Fibroblast of skin of back (primary cell): ENCODE results near the gene ST7L.
A peak's percentile ranks its signal among the peaks of the same experiment; 100 is the strongest.

ENCODE experiments used
- DNase-seq: peaks from one replicate; pipeline ENCODE4 v3.0.0-alpha.2; 2013

ST7L gene

DNA sequence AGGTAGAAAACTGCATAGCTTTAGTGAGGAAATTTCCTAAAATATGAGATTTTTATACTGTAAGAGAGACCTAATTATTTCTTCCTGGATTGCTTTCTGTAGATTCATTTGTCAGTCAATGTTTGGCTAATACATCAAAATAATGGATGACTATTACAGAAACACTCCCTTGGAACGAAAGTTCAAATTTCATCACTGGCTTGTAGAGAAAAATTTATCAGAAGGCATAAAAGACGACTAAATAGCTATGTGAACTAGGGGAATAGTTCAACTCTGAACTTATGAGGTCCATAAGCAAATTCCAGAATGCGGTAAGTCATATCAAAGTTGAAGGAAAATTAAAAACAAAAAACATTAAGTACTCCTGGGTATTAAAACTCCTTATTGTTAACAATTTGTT, 74.2 kb downstream of the ST7L start:
- DNase-seq: peak; percentile 63

DNA sequence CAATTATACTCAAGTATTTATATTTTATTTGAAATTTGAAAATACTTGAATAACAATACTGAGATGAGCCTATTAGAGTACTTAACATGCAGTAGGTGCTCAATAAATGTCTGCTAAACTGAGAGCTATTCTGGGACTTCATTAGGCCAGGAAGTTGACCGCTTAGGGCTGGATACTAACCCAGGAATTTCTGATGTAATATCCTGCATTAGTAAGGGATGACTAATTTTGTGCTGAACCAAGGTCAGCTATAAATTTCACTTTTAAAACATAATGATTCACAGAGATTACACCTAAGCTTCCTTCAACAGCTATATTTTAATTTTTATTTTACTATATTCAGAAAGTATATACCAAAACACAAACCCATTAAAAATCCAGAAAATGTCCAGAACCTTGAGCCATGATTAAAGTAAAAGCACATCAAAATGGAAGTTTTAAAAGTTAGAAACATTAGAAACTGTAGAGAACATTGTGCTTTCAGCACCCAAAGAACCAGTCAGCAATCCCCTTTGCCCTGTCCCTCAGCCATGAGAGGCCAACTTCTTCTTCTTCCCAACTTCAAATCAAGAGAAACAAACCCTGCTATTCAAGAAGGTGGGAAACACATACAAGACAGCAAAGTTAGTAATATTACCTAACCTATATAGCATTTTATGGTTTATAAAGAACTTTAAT, 74.8 kb downstream of the ST7L start:
- DNase-seq: peak; percentile 95

DNA sequence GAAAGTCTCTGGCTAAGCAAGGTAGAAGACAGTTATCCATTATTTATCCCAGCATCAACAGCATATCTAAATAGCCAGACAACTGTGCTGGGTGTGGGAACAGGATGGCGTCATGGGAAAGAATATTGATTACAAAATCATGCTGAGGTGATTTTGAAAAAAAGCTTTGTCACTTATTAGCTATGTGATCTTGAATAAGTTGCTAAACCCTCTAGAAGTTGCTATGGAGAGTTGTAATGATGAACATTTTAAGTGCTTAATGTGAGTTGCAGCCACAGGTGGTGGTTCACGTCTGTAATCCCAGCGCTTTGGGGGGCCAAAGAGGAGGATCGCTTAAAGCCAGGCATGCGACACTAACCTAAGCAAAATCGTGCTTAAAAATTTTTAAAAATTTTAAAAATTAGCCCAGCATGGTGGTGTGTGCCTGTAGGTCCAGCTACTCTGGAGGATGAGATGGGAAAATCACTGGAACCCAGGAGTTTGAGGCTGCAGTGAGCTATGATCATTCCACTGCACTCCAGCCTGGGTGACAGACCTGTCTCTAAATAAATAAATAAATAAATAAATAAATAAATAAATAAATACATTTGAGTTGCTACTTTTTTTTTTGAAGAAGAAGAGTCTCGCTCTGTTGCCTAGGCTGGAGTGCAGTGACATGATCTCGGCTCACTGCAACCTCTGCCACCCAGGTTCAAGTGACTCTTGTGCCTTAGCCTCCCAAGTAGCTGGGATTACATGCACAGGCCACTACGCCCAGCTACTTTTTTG, 76.6 kb downstream of the ST7L start:
- DNase-seq: no peak

DNA sequence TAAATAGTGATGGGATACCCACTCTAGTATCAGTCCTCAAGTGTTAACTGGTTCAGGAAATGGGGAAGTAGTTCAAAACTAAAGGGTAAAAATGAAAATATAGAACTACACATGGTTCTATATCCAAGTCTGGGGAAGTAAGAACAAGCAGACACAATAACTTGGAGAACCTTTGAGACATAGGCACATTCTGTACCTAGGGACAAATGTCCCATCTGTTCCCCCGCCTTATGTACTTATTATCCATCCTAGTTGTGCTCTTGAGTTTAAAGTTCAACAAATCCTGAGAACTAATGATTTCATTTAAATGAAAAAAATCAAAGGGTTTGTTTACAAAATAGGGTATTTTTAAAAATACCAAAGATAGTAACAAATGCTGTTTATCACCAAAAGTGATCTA, 77.6 kb downstream of the ST7L start:
- no peak for DNase-seq

DNA sequence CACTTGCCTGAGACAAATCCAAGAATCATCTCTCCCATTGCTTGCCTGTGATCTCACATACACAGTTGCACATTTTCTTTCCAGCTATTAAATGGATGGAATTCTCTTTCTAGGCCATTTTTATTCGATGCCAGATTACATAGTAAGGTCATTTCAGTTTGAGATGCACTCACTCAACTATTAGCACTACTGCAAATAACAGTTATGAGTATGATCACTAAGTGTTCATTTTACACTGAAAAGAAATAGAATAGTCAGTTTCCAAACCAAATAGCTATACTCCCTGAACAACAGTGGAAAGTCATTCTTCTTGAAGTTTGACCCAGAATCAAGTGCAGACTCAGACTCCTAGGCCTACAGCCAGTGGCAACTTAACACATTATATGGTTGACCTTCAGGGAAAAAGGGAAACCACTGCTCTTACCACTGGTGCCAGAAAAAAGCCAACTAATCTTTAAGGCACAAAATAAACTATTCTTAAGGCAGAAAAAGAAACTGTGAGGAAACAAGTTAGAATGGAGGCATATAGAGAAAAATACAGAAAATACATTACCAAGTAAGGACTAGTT, 78.6 kb downstream of the ST7L start:
- DNase-seq: no peak

DNA sequence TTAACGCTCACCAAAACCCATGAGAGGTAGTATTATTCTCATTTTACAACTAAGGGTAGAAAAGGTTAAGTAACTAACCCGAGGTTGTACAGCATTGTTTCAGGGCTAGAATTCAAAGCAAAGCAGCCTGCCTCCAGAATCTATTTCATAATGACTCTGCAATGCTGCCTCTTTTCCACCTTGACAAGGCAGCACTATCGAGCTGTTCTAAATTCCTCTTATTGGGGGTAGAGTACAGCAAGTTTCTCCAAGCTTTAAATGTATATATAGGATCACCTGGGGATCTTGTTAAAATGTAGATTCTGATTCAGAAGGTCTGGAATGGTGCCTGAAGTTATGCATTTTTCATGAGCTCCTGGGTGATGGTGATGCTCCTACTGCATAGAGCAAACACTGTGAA, 80.1 kb downstream of the ST7L start:
- no peak for DNase-seq

DNA sequence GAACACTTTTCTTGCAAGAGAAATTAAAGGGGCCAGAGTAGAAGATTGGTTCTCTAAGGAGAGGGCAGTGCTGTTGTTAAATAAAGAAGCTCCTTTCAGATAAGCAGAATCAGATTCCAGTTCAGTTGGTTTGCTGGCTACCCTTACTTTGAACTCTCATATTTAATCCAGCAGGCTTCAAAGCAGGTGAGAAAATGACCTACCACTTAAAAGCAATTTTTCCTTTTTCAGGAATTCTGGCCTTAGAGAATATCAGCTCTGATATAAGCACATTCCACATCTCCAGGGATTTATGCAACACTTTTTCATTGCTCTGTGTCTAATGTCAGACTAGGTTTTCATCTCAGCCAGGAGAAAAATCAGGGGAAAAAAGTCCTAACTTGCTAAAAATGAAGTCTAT, 81.5 kb downstream of the ST7L start:
- DNase-seq: no peak

DNA sequence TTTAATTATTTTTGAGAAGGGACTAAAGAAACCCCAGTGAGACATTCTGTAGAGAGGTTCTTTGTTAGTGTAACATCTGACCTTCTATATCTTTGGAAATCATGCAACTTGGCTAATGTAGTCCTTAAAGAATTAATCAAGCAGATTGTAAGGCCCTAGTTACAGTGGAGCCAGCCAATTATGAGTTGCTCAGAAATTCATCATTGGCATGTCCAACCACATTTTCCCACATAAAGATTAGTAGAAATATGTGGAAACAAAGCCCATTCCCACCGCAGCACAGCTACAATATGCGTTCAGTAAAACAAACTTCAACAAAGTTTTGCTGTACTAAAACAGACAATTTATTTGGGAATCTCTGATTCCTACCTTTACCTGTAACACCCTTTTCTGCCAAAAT, 82.4 kb downstream of the ST7L start:
- peak; percentile 67 for DNase-seq

DNA sequence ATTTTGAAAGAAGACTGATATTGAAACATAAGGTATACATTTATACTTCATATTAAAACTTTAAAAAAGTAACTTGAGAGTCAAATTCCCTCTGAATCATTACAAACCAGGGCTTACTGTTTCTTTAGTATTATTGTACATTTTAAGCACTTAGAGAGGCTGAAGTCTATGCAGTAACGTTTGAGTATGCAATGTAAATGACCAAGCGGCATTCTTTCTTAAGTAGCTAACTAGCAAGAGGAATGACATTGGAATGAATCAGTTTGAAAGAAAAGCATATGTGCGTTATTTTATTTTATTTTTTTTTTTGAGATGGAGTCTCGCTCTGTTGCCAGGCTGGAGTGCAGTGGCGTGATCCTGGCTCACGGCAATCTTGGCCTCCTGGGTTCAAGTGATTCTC, 85.9 kb downstream of the ST7L start:
- DNase-seq: peak; percentile 95

DNA sequence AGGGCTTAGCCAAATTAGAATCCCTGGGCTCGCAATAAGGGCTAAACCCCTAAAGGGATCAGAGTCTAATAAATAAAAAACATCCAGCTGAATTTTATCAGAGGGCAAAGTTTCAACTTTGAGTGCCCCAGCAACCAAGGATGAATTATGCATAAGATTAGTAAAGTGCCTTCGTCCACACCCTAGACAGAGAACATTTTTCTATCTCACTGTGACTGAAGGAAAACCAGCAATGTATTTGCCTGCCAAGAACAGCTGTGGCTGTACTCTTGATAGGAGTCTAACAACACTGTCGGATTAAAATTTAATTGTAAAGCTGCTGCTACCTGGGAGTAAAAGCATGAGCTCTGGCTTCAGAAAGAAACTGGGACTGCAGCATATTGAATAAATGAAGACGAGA, 86.9 kb downstream of the ST7L start:
- no peak for DNase-seq

DNA sequence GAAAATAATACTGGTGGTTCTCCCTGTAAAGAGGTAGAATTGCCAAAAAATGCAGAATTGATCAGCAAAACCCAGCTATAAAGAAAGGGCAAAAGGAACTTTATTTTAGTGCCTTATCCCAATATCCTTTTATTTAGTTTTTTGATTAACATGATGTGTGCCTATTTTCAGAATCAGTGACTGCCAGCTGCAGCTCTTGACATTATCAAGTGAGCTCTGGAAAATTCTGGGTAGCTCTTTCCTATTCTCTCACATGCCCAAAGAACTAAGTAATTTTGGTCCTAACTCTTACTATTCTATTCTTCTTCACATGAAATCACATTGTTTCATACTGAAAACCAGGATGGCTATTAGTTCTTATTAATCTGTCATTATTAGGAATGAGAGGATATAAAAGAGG, 88.1 kb downstream of the ST7L start:
- DNase-seq: no peak

DNA sequence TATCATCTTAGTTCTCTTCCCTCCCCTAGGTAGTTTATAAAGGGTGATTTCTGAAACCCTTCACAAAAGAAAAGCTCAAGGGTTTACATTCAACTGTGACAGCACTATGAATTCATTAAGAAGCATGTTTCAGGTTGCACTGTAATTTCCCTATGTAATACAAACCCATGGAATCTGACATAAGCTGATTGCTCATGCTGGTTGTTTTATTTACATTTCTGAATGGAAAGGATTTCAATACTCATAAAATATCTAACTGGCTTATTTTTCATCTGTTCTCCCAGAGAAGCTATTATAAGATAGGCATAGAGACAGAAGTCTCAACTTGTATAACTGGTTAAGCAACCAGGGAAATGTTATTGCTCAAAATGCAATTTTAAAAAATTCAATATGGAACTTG, 89.6 kb downstream of the ST7L start:
- peak; percentile 79 for DNase-seq

DNA sequence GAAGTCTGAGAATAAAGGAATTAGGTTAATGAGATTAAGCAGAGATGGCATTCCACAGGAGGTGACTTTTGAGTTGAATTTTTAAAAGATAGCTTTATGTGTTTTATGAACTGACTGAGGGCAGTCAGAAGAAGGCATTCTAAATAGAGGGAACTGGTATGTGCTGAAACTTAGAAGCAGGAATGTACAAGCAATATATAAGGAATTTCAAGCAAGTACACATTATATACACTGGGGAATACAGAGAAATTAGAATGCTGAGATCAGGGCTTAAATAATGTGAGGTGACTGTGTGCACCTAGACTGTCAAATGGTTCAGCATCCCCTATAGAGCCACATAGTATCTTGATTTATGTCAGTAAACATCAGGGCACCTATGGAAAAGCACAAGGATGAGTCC, 90.9 kb downstream of the ST7L start:
- DNase-seq: peak; percentile 82

DNA sequence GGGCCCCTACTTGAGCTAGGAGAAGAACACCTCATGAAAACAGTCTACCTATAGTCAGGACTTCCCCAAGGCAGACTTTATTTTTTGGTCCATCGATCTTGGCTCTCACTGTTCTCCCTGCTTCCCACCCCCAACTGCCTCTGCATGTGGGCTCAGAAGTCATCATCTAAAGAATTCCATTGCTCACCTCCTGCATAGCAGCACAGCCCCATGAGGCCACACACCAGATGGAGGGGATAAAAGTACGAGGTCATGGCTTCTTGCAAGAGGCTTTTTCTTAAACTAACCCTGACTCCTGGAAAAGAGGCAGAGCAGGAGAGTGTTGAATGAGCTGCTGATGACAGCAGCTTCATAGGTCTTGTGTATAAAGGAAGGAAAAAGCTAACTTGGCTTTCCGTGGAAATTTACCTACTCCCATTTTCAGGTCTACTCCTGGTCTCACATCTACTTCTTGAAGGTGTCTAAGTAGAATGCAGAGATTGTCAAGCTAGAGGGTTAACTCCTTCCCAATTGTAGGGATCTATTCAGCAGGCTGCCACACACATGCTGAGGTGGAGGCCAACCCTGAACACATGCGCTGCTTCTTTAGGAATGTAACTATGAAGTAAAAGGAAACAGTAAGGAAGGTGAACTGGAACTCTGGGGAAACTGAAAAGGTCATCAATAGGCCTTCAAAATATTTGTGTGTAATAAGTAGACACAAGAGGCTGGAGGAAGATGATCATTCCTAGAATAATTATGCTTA, 91.5 kb downstream of the ST7L start:
- DNase-seq: peak; percentile 80

DNA sequence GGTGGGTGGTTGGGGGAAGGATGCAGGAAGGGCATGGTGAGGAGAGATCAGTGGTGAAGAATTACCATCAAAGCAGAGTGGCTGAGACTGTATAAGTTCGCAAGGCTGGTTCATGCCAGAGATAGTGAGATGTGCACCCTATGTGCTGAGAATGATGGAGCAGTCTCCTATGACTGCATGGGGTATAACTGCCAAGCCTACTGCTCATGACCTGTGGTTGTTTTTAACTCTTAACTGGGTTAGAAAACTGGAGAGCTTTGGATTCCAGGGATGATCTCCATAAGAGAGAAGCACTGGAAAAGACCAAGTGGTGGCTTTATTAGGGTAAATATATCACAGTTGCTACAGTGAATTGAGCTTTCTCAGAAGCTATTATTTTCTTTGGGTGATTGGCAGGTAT, 94.0 kb downstream of the ST7L start:
- peak; percentile 53 for DNase-seq

DNA sequence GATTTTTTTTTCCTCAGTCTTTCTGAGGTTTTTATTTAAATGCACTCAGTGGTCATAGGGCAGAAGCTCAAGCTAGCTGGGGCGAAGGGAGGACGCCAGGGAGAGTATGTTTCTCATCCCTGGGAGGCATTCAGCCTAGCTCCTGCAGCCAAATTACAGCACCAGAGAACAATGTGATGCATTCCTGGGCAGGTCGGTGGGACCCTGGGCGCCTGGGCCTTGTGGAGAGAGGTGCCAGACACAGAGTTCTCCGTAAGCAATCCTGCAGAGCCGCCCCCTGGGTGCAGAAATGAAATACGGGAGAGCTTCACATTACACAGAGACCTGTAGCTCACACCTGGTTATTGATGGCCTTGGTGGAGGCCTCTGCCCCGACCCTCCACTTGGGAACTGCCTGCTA, 94.7 kb downstream of the ST7L start:
- peak; percentile 89 for DNase-seq

DNA sequence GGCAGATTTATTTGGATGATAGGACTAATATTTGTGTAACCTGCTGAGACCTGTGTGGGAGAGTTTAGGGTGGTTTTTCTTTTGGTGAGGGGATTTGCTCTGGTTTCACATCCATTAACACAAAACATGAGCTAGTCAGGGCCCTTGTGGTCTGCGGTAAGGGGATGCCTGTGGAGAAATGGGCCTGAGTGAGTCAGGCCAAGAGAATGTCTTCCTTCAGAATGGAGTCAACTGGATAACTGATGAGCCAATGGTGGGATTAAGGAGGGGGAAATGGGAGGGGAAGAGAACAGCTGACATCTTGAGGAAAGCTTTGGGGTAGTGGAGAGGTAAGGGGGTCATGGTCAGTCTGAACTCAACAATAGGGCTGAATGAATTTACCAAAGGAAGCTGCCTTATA, 96.3 kb downstream of the ST7L start:
- peak; percentile 98 for DNase-seq

DNA sequence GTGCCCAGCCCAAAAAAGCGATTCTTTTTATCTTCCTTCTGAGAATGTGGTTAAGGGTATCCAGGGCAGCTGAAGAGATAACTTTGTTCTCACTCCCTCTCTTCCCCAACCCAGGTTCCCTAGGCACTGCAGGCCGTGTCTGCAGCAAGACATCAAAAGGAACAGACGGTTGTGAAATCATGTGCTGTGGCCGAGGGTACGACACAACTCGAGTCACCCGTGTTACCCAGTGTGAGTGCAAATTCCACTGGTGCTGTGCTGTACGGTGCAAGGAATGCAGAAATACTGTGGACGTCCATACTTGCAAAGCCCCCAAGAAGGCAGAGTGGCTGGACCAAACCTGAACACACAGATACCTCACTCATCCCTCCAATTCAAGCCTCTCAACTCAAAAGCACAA, 98.8 kb downstream of the ST7L start:
- DNase-seq: no peak

DNA sequence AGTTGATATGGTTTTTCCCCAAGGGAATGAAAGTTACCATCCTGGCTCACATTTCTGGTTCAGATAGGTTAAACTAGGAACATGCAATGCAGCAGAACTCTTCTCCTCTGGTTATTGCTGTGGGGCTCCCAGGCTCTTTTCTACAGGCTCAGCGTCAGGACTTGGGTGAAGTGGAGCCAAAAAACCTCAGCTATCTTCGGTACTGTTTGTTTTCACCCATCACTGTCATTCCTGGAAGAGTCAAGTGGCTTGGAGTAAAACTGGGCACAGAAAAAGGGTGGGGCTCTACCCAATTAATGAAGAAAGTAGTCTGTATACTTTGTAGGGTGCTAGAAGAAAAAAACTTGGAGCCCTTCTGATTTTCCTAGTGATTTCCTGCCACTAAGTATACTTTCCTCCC, 100.8 kb downstream of the ST7L start:
- no peak for DNase-seq

DNA sequence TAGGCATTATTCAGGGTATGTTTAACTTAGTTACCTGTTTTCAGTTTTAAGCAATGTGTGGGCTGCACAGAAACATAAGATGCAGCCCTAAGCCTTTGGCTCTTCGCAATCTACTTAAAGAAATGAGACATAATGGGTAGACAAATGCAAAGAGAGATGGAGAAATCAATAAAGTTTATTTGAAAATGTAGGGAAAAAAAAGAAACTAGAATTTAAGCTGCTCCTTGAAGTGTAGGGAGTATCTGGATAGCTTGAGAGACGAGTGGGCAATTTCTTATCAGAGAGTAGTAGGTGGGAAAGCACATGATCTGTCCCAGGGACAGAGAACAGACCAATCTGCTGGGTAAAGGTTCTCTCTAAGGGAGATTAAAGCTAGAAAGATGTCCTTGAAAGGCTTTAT, 101.3 kb downstream of the ST7L start:
- DNase-seq: no peak

DNA sequence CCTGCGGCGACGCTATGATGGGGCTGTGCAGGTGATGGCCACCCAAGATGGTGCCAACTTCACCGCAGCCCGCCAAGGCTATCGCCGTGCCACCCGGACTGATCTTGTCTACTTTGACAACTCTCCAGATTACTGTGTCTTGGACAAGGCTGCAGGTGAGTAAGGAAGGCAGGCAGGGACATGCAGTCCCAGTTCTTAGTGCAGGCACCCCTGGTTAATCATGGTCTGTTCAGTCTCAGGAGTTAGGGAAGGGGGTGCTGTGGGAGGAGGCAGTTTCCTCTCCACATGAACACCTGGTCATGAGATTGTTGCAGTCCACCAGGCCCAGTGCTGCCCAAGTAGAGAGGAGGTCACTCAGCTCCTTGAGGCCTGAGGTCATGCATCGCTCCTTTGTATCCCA, 101.7 kb downstream of the ST7L start:
- DNase-seq: no peak

DNA sequence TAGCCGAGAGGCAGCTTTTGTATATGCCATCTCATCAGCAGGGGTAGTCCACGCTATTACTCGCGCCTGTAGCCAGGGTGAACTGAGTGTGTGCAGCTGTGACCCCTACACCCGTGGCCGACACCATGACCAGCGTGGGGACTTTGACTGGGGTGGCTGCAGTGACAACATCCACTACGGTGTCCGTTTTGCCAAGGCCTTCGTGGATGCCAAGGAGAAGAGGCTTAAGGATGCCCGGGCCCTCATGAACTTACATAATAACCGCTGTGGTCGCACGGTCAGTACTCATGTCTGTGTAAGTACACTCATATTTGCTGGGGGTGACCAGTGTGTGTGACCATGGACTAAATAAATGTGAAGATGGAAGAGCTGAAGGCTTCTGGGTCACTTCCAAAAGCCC, 102.8 kb downstream of the ST7L start:
- no peak for DNase-seq

DNA sequence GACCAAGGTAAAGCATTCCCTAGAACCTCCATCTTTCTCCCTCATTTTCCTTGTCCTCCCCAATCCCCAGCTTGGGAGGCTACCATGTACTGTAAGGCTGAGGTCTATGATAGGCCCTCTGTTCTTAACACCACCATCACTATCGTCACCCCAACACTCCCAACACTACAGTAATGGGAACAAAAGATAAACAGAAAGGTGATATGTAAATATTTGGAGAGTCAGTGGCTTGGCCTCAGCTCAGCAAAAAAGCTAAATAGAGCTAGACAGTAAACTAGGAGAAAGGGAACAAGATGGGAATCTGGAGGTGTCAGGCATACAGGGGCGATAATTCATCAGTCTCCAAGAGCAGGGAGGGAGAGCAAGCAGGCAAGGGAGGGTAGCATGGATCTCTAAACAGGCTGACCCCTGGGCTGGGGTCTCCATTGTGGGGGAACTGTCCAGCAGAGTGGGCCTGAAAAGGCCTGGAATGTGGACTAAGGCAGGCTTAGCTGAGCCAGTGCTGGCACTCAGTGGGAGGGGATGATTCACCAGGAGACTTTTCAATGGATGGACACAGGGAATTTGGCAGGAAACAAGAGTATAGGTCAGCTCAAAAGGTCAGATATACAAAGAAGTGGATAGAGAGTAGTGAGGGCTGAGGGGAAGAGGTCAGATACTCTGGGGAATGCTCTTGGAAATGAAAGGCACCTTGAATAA, 103.5 kb downstream of the ST7L start:
- peak; percentile 65 for DNase-seq
